ENCODE results near the gene KRTAP4-7. TPM values are rescaled to one million over a fixed set of nuclear protein-coding genes. Genes with fewer than 3 reads are reported as not detected.
"Not testable (repeated sequence)": the region's sequence is repeated elsewhere in the genome, so short reads cannot be mapped to it uniquely, and the experiment has no call there.

KRTAP4-7 gene
- total RNA-seq, 1 experiment from 2014 or later: not detected

- Histone ChIP-seq H2AFZ (ENCODE audit: low read length) (no peak within 1 kb of the TSS), H3F3A (ENCODE audit: low read length, unreplicated experiment) (no peaks in the 10 kb centered on the region), H3K9ac (ENCODE audit: low read length) (no peak within 1 kb of the TSS), H4K20me1 (ENCODE audit: low read length) (no peaks in the 10 kb centered on the region), H3K9me3 (ENCODE audit: low read length) (no peaks in the 10 kb centered on the region), H3K79me2 (ENCODE audit: low read length) (0 out of 2 replicates have a peak, but pooled peaks cover 5% of the 10 kb centered on the region), H3K9me2 (replicated peaks; ENCODE audit: low read length) (no peaks in the 10 kb centered on the region), H3K4me3 (ENCODE audit: low read length) (peak within 1 kb of the TSS; percentile 47; the same call in 1 of the 2 replicates), H3K27ac (ENCODE audit: low read length) (0 out of 2 replicates have a peak within 1 kb of the TSS, but pooled peaks have one; percentile 9), H3K4me2 (ENCODE audit: low read length) (peak within 1 kb of the TSS; percentile 61), H3K27me3 (ENCODE audit: low read length) (no peaks in the 10 kb centered on the region), H3K36me3 (ENCODE audit: low read depth, low read length) (no peaks in the 10 kb centered on the region), H3K4me1 (ENCODE audit: insufficient read depth, low read length) (peaks cover 45% of the 10 kb centered on the region)
- no TSS peak for BruUV-seq (replicated peaks)
- POLR2A ChIA-PET (ENCODE audit: unreplicated experiment): no interaction called here
- DNase-seq (peak; percentile 49), ATAC-seq (no peak)
- intact Hi-C loops (cut with micrococcal nuclease): no loop called here
- no peak for TF ChIP-seq EZH2 (IDR thresholded peaks at IDR 0.05; ENCODE audit: low read length, unreplicated experiment)
- TF ChIP-seq EZH2phosphoT487 (IDR thresholded peaks at IDR 0.05; ENCODE audit: borderline replicate concordance, low read length): no peak
- TF ChIP-seq CTCF (conservative IDR thresholded peaks at IDR 0.05; ENCODE audit: low read depth, low read length): no peak
- CTCF ChIA-PET: no interaction called here
These were observed 17.8 kb downstream of the KRTAP4-7 start, which contains the start of gene KRTAP4-16 for GRCh38 chr17:41101586-41102259. Gene KRTAP4-16 (minus strand): TSS chr17:41102209. CDS start chr17:41102209, 0 bp downstream.

GRCh38 chr17:41103896-41104295, 19.9 kb downstream of the KRTAP4-7 start:
- Histone ChIP-seq H3K36me3 (ENCODE audit: low read depth, low read length) (no peaks in the 10 kb centered on the region), H3F3A (ENCODE audit: low read length, unreplicated experiment) (no peaks in the 10 kb centered on the region), H3K4me2 (ENCODE audit: low read length) (peak overlapping the region; percentile 54), H3K27ac (ENCODE audit: low read length) (peak overlapping the region; percentile 27; the same call in 1 of the 2 replicates), H3K9me2 (replicated peaks; ENCODE audit: low read length) (no peaks in the 10 kb centered on the region), H4K20me1 (ENCODE audit: low read length) (no peaks in the 10 kb centered on the region), H3K9ac (ENCODE audit: low read length) (no peak overlapping the region), H3K9me3 (ENCODE audit: low read length) (no peaks in the 10 kb centered on the region), H3K4me1 (ENCODE audit: insufficient read depth, low read length) (peaks cover 34% of the 10 kb centered on the region), H3K27me3 (ENCODE audit: low read length) (no peaks in the 10 kb centered on the region), H3K4me3 (ENCODE audit: low read length) (peak overlapping the region; percentile 36; the same call in 1 of the 2 replicates), H3K79me2 (ENCODE audit: low read length) (0 out of 2 replicates have a peak, but pooled peaks cover 5% of the 10 kb centered on the region), H2AFZ (ENCODE audit: low read length) (no peak overlapping the region)
- POLR2A ChIA-PET (ENCODE audit: unreplicated experiment): interaction anchor here (0.5 kb wide), 1 partner anchor 47 kb away, joined by 3 read pairs; no protein-coding TSS in a partner anchor
- TSS peak; percentile 69 for BruUV-seq (replicated peaks)
- no peak for ATAC-seq
- no peak for TF ChIP-seq EZH2phosphoT487 (IDR thresholded peaks at IDR 0.05; ENCODE audit: borderline replicate concordance, low read length)
- no peak for TF ChIP-seq CTCF (conservative IDR thresholded peaks at IDR 0.05; ENCODE audit: low read depth, low read length)
- TF ChIP-seq EZH2 (IDR thresholded peaks at IDR 0.05; ENCODE audit: low read length, unreplicated experiment): no peak
- CTCF ChIA-PET: no interaction called here
- DNase-seq: peak; percentile 7
- intact Hi-C loops (cut with micrococcal nuclease): no loop called here

DNA sequence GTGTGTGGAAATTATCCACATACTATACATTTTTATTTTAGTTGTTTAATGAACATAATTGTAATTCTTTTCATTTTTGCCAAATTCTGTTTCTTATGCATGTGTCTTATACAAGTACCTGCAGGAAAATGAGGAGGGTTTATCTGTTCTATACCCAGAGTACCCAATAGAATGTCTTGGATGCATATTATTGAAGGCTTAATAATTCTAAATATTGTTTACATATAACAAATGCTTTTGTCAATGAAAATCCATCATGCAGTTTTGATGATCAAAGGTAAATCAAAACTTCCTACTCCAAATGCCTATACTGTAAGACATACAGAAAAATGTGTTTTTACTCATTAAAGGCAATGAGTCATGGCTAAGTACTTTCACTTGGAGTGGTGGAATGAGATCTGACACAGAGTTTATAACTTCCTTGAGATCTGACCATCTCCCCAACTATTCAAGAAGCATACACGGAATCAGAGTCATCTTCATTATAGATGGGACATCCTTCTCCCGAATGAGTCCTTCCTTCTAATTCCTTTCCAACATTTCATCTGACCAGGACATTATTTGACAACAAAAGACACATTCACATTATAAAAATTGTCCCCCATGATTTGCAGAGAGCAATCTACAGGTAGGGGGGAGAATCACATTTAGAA, 20.6 kb downstream of the KRTAP4-7 start:
- H3K9me3 ChIP-seq (ENCODE audit: low read length); H4K20me1 ChIP-seq (ENCODE audit: low read length); H3K27me3 ChIP-seq (ENCODE audit: low read length); BruUV-seq (replicated peaks); H3K36me3 ChIP-seq (ENCODE audit: low read depth, low read length); H3K79me2 ChIP-seq (ENCODE audit: low read length); POLR2A ChIA-PET (ENCODE audit: unreplicated experiment); CTCF ChIA-PET; H3K9ac ChIP-seq (ENCODE audit: low read length); H3F3A ChIP-seq (ENCODE audit: low read length, unreplicated experiment); H3K9me2 ChIP-seq (replicated peaks; ENCODE audit: low read length); H2AFZ ChIP-seq (ENCODE audit: low read length); intact Hi-C loops (cut with micrococcal nuclease): not testable (repeated sequence)
- H3K27ac ChIP-seq (ENCODE audit: low read length): peak overlapping the region; percentile 50
- H3K4me1 ChIP-seq (ENCODE audit: insufficient read depth, low read length): peaks cover 31% of the 10 kb centered on the region
- DNase-seq (peak; percentile 59), ATAC-seq (peak; percentile 87)
- H3K4me3 ChIP-seq (ENCODE audit: low read length): peak overlapping the region; percentile 36; the same call in 1 of the 2 replicates
- peak overlapping the region; percentile 54 for H3K4me2 ChIP-seq (ENCODE audit: low read length)

GRCh38 chr17:41105347-41105746, 21.4 kb downstream of the KRTAP4-7 start, which contains the start of gene KRTAP4-9:
Gene KRTAP4-9 (plus strand): TSS chr17:41105389. CDS start chr17:41105389, 0 bp downstream.
- H3K79me2 ChIP-seq (ENCODE audit: low read length); H3F3A ChIP-seq (ENCODE audit: low read length, unreplicated experiment); POLR2A ChIA-PET (ENCODE audit: unreplicated experiment); BruUV-seq (replicated peaks); DNase-seq; H3K9me2 ChIP-seq (replicated peaks; ENCODE audit: low read length); H3K27me3 ChIP-seq (ENCODE audit: low read length); H3K36me3 ChIP-seq (ENCODE audit: low read depth, low read length); H3K9me3 ChIP-seq (ENCODE audit: low read length); ATAC-seq; intact Hi-C loops (cut with micrococcal nuclease); H3K9ac ChIP-seq (ENCODE audit: low read length); H4K20me1 ChIP-seq (ENCODE audit: low read length); CTCF ChIA-PET; H2AFZ ChIP-seq (ENCODE audit: low read length): not testable (repeated sequence)
- H3K4me2 ChIP-seq (ENCODE audit: low read length): peak within 1 kb of the TSS; percentile 54
- peak within 1 kb of the TSS; percentile 36; the same call in 1 of the 2 replicates for H3K4me3 ChIP-seq (ENCODE audit: low read length)
- peak within 1 kb of the TSS; percentile 50 for H3K27ac ChIP-seq (ENCODE audit: low read length)
- H3K4me1 ChIP-seq (ENCODE audit: insufficient read depth, low read length): peaks cover 24% of the 10 kb centered on the region

Measured in PC-3 (cell line).